Measurements from ENCODE around the gene CD14.

- TF ChIP-seq POLR2A (IDR thresholded peaks at IDR 0.05; ENCODE audit: low read length) = peak; percentile 67
- TF ChIP-seq GATA1 (IDR thresholded peaks at IDR 0.05; ENCODE audit: low read depth, low read length) = no peak
Observed at GRCh38 chr5:140639148-140639981, 6.4 kb upstream of the CD14 start, which contains the start of gene TMCO6.

Measured in erythroblast (primary cell).